Activated CD4-positive, alpha-beta T cell treated with anti-CD3 and anti-CD28 coated beads for 36 hours (primary cell): Measurements from ENCODE around the gene NANOS2. TPM values are rescaled to one million over a fixed set of nuclear protein-coding genes. Genes with fewer than 3 reads are reported as not detected.

Experiments used
- ATAC-seq: fragments of 200-7000 bp; cut with Tn5 transposase; one replicate; pipeline ENCODE4 v1.10.0; 2021; ENCODE audit warnings: mild to moderate bottlenecking, moderate library complexity
- CTCF ChIA-PET: fragments of 350-600 bp; sonication (Branson Sonifier 250); formaldehyde crosslinking; loops from one replicate; lab custom pipeline; 2021; ENCODE audit warnings: antibody characterized with exemption; lab: Charles Lee
- POLR2A ChIA-PET: fragments of 350-600 bp; sonication (Branson Sonifier 250); formaldehyde crosslinking; loops from one replicate; lab custom pipeline; 2021; ENCODE audit warnings: antibody characterized with exemption, inconsistent platforms; lab: Charles Lee
- DNase-seq: peaks from one replicate; pipeline ENCODE4 v3.0.0-alpha.2; 2020
- H3K27ac Mint-ChIP-seq: one replicate; pipeline ENCODE4 v1.8.0; 2021; ENCODE audit warnings: mixed read lengths
- H3K27me3 Mint-ChIP-seq: one replicate; pipeline ENCODE4 v1.8.0; 2021; ENCODE audit warnings: mixed read lengths
- H3K36me3 Mint-ChIP-seq: one replicate; pipeline ENCODE4 v1.8.0; 2021; ENCODE audit warnings: low read depth, mixed read lengths
- H3K4me1 Mint-ChIP-seq: one replicate; pipeline ENCODE4 v1.8.0; 2021; ENCODE audit warnings: mixed read lengths
- H3K4me3 Mint-ChIP-seq: one replicate; pipeline ENCODE4 v1.8.0; 2021; ENCODE audit warnings: mild to moderate bottlenecking, moderate library complexity, mixed read lengths
- H3K9me3 Mint-ChIP-seq: one replicate; pipeline ENCODE4 v1.8.0; 2021; ENCODE audit warnings: low read depth, mixed read lengths
- intact Hi-C, 2 experiments: fragments of 100-400 bp; cut with DNase I in 1 of 2; cut with micrococcal nuclease in 1 of 2; formaldehyde crosslinking; loops; one replicate each; pipeline versions ENCODE4 v1.14.2 to v1.15.1; 2022 to 2024; cut with DNase I, micrococcal nuclease
- total RNA-seq, 2 experiments: library from RNA; stranded (reverse); gene quantifications; one replicate each; pipeline ENCODE4 v1.2.3, GENCODE V29; 2021

NANOS2 gene
- total RNA-seq, 2 experiments from 2014 or later: not detected

DNA sequence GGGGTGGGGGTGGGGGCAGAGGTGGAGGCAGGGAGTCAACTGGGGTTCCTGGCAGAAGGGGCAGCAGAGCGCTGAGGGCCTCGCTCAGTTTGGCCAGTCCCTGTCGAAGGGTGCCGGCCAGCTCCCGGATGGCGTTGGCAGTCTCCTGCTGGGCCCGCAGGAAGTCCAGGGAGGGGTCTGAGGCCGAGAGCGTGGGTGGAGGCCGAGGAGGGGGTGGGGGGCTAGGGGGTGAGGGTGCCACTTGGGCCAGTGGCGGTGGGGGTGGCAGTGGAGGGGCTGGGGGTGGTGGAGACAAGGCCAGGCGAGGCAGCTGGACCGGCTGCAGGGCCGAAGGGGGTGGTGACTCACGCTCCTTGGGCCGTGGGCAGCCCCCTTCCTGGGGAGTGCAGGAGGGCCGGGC is 23.7 kb downstream of the NANOS2 start:
- Mint-ChIP-seq H3K4me3 (no peak overlapping the region), H3K4me1 (peaks cover 5% of the 10 kb centered on the region), H3K36me3 (no peaks in the 10 kb centered on the region), H3K9me3 (no peaks in the 10 kb centered on the region), H3K27me3 (no peaks in the 10 kb centered on the region), H3K27ac (no peak overlapping the region)
- ATAC-seq (no peak), DNase-seq (no peak)
- intact Hi-C loops: loop anchor here in 1 of 2 experiments (2.0 kb wide), 1 partner anchor 28 kb away; no protein-coding TSS in a partner anchor
- POLR2A ChIA-PET: interaction anchor here (0.6 kb wide), 1 partner anchor 946 kb away, joined by 3 read pairs; no protein-coding TSS in a partner anchor
- CTCF ChIA-PET: interaction anchor here (1.2 kb wide), 1 partner anchor 26 kb away, joined by 3 read pairs; no protein-coding TSS in a partner anchor

- DNase-seq (no peak), ATAC-seq (no peak)
- Mint-ChIP-seq H3K27ac (no peak overlapping the region), H3K4me1 (peaks cover 7% of the 10 kb centered on the region), H3K4me3 (no peak overlapping the region), H3K27me3 (no peaks in the 10 kb centered on the region), H3K36me3 (no peaks in the 10 kb centered on the region), H3K9me3 (no peaks in the 10 kb centered on the region)
- CTCF ChIA-PET: no interaction called here
- intact Hi-C loops: loop anchor here in 1 of 2 experiments (5.0 to 10.0 kb wide), 3 partner anchors 932 to 1595 kb away; partner anchors contain the start of genes CLPTM1, KPTN and ZC3H4
- POLR2A ChIA-PET: no interaction called here
These were observed 25.2 kb downstream of the NANOS2 start for GRCh38 chr19:45889210-45889885.

DNA sequence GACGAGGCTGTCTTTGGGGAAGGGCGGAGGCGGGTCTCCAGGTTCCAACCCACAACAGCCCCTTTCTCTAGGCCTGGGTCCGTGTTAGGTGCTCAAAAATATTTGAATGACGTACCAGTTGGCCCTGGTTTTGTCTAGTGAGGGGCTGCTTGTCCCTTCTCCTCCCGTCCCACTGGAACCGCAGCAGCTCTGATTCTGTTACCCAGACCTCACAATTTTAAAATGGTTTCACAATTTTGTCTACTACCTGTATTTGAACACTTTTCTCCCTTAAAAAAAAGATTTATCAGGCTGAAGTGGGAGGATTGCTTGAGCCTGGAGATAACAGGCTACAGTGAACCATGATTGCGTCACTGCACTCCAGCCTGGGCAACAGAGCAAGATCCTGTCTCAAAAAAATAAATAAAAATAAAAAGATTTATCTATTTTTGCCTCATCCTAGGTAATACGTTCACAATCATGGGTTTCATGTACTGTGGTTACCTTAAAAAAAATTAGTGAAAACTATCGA is 27.3 kb downstream of the NANOS2 start:
- Mint-ChIP-seq H3K4me1 (peaks cover 13% of the 10 kb centered on the region), H3K9me3 (no peaks in the 10 kb centered on the region), H3K4me3 (peak overlapping the region; percentile 85), H3K27me3 (no peaks in the 10 kb centered on the region), H3K27ac (peak overlapping the region; percentile 95), H3K36me3 (peaks cover 3% of the 10 kb centered on the region)
- DNase-seq: no peak
- POLR2A ChIA-PET: interaction anchor here (2.3 kb wide), 1 partner anchor 16 kb away, joined by 11 read pairs; the partner anchor contains the start of gene MYPOP
- CTCF ChIA-PET: interaction anchor here (0.5 to 8.2 kb wide), 3 partner anchors 23 to 146 kb away, joined by 3 to 84 read pairs (median 5); partner anchors contain the start of genes FOXA3 and SYMPK
- ATAC-seq: no peak
- intact Hi-C loops: loop anchor here in 1 of 2 experiments (2.0 to 10.0 kb wide), 4 partner anchors 930 to 1598 kb away; partner anchors contain the start of genes CLPTM1, KPTN, TOMM40 and ZC3H4

DNA sequence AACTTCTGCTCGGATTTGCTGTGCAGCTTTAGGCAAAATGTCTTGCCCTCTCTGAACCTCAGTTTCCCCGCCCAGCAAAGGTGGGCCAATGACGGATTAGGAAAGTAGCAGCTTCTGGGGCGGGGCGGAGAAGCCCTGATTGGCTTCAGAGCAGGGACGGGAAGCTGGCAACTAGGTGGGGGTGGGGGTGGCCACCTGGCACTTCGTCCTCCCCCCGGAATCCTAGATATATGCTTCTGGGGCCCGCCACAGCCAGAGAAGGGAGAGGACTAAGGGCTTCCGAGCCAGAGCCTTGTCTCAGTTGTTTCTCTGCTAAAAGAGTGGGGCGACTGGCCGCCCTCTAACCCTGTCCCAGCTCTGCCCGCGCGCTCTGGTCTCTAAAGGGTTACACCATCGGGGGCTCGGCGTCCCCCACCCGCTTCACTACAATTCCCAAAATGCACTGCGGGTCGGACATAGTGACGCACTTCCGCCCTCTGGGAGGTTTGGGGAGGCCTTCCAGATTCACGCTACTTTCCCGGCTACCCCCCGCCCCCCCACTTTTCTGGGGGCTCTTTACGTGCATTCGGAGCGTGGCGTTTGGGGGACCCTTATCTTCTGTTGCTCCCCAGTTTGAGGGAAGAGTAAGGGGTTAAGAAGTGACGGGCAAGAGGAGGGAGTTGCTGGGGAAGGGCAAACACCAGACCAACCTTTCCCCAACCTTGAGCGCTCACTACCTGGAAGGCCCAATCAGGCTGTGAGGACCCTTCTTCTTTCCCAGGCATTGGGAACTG is 28.0 kb downstream of the NANOS2 start:
- H3K4me1 Mint-ChIP-seq: peaks cover 17% of the 10 kb centered on the region
- ATAC-seq: peak; percentile 85
- DNase-seq: peak; percentile 96
- intact Hi-C loops: loop anchor here (1.0 to 10.0 kb wide), 17 partner anchors 16 to 1598 kb away; partner anchors contain the start of genes CCDC61 (in 2 of the 2), MYPOP (in 2 of the 2), SYMPK (in 2 of the 2) and CLPTM1 (in 1 of the 2)
- no peaks in the 10 kb centered on the region for H3K9me3 Mint-ChIP-seq
- ChIA-PET CTCF (interaction anchor here (0.7 to 8.2 kb wide), 5 partner anchors 9 to 130 kb away, joined by 3 to 84 read pairs (median 5); partner anchors contain the start of genes FOXA3, MYPOP and SYMPK), POLR2A (interaction anchor here (0.6 to 2.4 kb wide), 5 partner anchors 12 to 211 kb away, joined by 3 to 23 read pairs (median 4); partner anchors contain the start of genes FOXA3, MYPOP and SYMPK)
- peaks cover 3% of the 10 kb centered on the region for H3K36me3 Mint-ChIP-seq
- peak overlapping the region; percentile 85 for H3K4me3 Mint-ChIP-seq
- H3K27ac Mint-ChIP-seq: peak overlapping the region; percentile 95
- no peaks in the 10 kb centered on the region for H3K27me3 Mint-ChIP-seq

- ChIA-PET CTCF (interaction anchor here (0.7 to 8.2 kb wide), 7 partner anchors 9 to 131 kb away, joined by 3 to 84 read pairs (median 5); partner anchors contain the start of genes FOXA3, MYPOP and SYMPK), POLR2A (interaction anchor here (0.6 to 2.4 kb wide), 4 partner anchors 12 to 25 kb away, joined by 3 to 23 read pairs (median 8); partner anchors contain the start of genes FOXA3, MYPOP and SYMPK)
- DNase-seq (peak; percentile 94), ATAC-seq (peak; percentile 60)
- no peaks in the 10 kb centered on the region for H3K27me3 Mint-ChIP-seq
- intact Hi-C loops: loop anchor here (1.0 to 10.0 kb wide), 17 partner anchors 17 to 1599 kb away; partner anchors contain the start of genes CCDC61 (in 2 of the 2), MYPOP (in 2 of the 2), SYMPK (in 2 of the 2) and CLPTM1 (in 1 of the 2)
- no peaks in the 10 kb centered on the region for H3K9me3 Mint-ChIP-seq
- peak within 1 kb of the TSS; percentile 85 for H3K4me3 Mint-ChIP-seq
- H3K36me3 Mint-ChIP-seq: peaks cover 3% of the 10 kb centered on the region
- H3K4me1 Mint-ChIP-seq: peaks cover 24% of the 10 kb centered on the region
- H3K27ac Mint-ChIP-seq: peak within 1 kb of the TSS; percentile 95
These were observed 28.8 kb downstream of the NANOS2 start, which contains the start of gene IRF2BP1 for GRCh38 chr19:45885556-45886426. Gene IRF2BP1 (minus strand): TSS chr19:45886141. CDS start chr19:45885774, 367 bp downstream.

- Mint-ChIP-seq H3K36me3 (peaks cover 3% of the 10 kb centered on the region), H3K27ac (peak overlapping the region; percentile 25), H3K4me1 (peaks cover 24% of the 10 kb centered on the region), H3K9me3 (no peaks in the 10 kb centered on the region), H3K4me3 (peak overlapping the region; percentile 85), H3K27me3 (no peaks in the 10 kb centered on the region)
- CTCF ChIA-PET: interaction anchor here (1.2 to 8.2 kb wide), 4 partner anchors 10 to 68 kb away, joined by 4 to 84 read pairs (median 9); partner anchors contain the start of genes FOXA3, MYPOP and SYMPK
- DNase-seq (no peak), ATAC-seq (no peak)
- intact Hi-C loops: loop anchor here in 1 of 2 experiments (5.0 to 10.0 kb wide), 3 partner anchors 928 to 1600 kb away; partner anchors contain the start of genes CLPTM1, KPTN and ZC3H4
- POLR2A ChIA-PET: interaction anchor here (2.3 to 2.4 kb wide), 2 partner anchors 18 to 21 kb away, joined by 11 to 23 read pairs; partner anchors contain the start of genes FOXA3, MYPOP and SYMPK
These were observed 29.7 kb downstream of the NANOS2 start for GRCh38 chr19:45884682-45885555.

DNA sequence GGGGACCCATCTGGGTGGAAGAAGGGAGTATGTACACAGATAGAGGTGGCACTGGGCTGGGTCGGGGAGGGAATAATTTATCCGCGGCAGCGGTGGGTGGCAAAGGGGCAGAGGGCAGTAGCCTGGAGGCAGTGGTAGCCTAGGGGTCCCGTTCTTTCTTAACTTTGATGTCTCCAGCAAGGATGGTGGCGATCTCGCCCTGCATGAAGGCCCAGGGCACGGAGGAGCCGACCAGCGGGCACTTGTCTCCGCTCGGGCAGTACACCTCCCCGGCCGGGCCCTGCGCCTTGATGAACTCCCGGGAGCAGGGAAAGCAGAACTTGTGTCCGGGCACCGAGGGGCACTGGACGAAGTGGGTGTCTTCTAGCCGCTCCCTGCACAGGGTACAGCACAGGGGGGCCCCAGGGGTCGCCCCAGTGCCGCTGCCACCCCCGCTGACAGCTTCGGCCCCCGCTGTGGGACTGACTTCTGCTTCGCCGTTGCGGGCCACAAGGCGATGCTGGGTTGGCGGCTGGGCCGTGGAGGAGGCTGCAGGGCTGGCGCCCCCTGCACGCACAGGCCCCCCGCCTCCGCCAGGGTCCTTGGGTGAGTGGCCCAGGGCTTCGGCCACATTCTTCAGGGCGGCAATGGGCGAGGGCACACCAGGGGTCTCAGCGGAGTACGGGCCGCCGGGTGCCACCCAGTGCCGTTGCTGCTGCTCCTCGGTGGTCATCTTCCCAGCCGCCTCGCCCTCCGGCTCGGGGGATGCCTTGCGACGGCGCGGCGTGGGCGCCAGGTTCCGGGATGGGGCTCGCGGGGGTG is 30.5 kb downstream of the NANOS2 start:
- ATAC-seq: no peak
- intact Hi-C loops: loop anchor here (1.0 to 10.0 kb wide), 4 partner anchors 20 to 1601 kb away; partner anchors contain the start of genes FOXA3 (in 1 of the 2) and KPTN (in 1 of the 2)
- POLR2A ChIA-PET: no interaction called here
- Mint-ChIP-seq H3K27me3 (no peaks in the 10 kb centered on the region), H3K4me1 (peaks cover 24% of the 10 kb centered on the region), H3K4me3 (peak overlapping the region; percentile 66), H3K27ac (no peak overlapping the region), H3K36me3 (peaks cover 3% of the 10 kb centered on the region), H3K9me3 (no peaks in the 10 kb centered on the region)
- no peak for DNase-seq
- CTCF ChIA-PET: interaction anchor here (0.6 to 8.2 kb wide), 5 partner anchors 10 to 67 kb away, joined by 3 to 84 read pairs (median 4); partner anchors contain the start of genes FOXA3 and SYMPK

DNA sequence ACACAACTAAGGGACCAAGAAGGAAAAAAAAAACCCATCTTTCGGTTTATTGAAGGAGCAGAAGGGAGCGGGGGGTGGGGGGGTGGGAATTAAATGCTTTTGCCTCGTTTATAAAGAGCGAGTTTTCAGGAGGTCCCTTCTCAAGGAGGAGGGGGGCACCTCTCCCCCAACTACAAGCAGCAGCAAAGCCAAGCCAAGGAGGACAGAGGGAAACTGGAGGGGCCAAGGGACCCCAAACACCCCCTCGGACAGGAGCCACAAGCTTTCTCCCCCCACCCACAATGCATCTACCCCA is 31.0 kb downstream of the NANOS2 start:
- peak overlapping the region; percentile 66 for H3K4me3 Mint-ChIP-seq
- H3K4me1 Mint-ChIP-seq: peaks cover 25% of the 10 kb centered on the region
- peak overlapping the region; percentile 32 for H3K27ac Mint-ChIP-seq
- ChIA-PET POLR2A (no interaction called here), CTCF (interaction anchor here (0.6 to 8.2 kb wide), 4 partner anchors 9 to 32 kb away, joined by 3 to 84 read pairs (median 4); partner anchors contain the start of genes FOXA3 and SYMPK)
- H3K27me3 Mint-ChIP-seq: peaks cover 4% of the 10 kb centered on the region
- H3K9me3 Mint-ChIP-seq: no peaks in the 10 kb centered on the region
- peaks cover 3% of the 10 kb centered on the region for H3K36me3 Mint-ChIP-seq
- ATAC-seq (no peak), DNase-seq (no peak)
- intact Hi-C loops: loop anchor here (1.0 to 10.0 kb wide), 4 partner anchors 19 to 1601 kb away; partner anchors contain the start of genes FOXA3 (in 1 of the 2) and KPTN (in 1 of the 2)
